Measurements from ENCODE around the gene C4orf50.

Gene C4orf50

GRCh38 chr4:5979981-5980380 is 38.2 kb downstream of the C4orf50 start:
- no peak overlapping the region for H3K27ac ChIP-seq
- ChIA-PET CTCF (interaction anchor here (0.6 kb wide), 1 partner anchor 9 kb away, joined by 4 read pairs; no protein-coding TSS in a partner anchor), POLR2A (ENCODE audit: low non-redundant PET) (no interaction called here)
- peak; percentile 9 for DNase-seq (ENCODE audit: low spot score)
- TF ChIP-seq, protein P1, sequence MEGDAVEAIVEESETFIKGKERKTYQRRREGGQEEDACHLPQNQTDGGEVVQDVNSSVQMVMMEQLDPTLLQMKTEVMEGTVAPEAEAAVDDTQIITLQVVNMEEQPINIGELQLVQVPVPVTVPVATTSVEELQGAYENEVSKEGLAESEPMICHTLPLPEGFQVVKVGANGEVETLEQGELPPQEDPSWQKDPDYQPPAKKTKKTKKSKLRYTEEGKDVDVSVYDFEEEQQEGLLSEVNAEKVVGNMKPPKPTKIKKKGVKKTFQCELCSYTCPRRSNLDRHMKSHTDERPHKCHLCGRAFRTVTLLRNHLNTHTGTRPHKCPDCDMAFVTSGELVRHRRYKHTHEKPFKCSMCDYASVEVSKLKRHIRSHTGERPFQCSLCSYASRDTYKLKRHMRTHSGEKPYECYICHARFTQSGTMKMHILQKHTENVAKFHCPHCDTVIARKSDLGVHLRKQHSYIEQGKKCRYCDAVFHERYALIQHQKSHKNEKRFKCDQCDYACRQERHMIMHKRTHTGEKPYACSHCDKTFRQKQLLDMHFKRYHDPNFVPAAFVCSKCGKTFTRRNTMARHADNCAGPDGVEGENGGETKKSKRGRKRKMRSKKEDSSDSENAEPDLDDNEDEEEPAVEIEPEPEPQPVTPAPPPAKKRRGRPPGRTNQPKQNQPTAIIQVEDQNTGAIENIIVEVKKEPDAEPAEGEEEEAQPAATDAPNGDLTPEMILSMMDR (conservative IDR thresholded peaks at IDR 0.05; ENCODE audit: low read depth) = no peak

DNA sequence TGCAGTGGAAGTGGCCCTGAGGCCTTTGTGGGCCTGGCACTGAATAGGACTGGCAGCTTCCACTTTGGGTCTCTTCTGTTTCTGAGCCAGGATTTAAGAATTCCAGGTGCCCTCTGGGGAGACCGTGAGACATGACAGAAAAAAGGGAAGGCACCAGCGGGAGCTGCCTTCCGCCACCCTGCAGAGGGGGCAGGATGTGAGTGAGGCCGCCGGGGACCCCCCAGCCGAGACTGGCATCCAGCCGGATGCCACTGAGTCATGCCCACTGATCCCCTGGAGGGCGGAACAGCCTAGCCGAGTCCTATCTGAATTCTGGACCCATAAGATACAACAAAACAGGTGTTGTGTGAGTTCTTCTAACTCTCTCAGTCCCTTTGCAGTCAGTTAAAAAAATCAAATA is 41.3 kb downstream of the C4orf50 start:
- TF ChIP-seq, protein P1 (conservative IDR thresholded peaks at IDR 0.05; ENCODE audit: low read depth) = no peak
- POLR2A ChIA-PET (ENCODE audit: low non-redundant PET) = no interaction called here
- no peak overlapping the region for H3K27ac ChIP-seq
- no peak for DNase-seq (ENCODE audit: low spot score)
- CTCF ChIA-PET = no interaction called here

- DNase-seq (ENCODE audit: low spot score) = no peak
- TF ChIP-seq, protein P1 (conservative IDR thresholded peaks at IDR 0.05; ENCODE audit: low read depth) = no peak
- CTCF ChIA-PET = interaction anchor here (1.1 kb wide), 1 partner anchor 25 kb away, joined by 3 read pairs; no protein-coding TSS in a partner anchor
- no peak overlapping the region for H3K27ac ChIP-seq
- POLR2A ChIA-PET (ENCODE audit: low non-redundant PET) = no interaction called here
Measured at GRCh38 chr4:5976431-5976830, 41.8 kb downstream of the C4orf50 start.

DNA sequence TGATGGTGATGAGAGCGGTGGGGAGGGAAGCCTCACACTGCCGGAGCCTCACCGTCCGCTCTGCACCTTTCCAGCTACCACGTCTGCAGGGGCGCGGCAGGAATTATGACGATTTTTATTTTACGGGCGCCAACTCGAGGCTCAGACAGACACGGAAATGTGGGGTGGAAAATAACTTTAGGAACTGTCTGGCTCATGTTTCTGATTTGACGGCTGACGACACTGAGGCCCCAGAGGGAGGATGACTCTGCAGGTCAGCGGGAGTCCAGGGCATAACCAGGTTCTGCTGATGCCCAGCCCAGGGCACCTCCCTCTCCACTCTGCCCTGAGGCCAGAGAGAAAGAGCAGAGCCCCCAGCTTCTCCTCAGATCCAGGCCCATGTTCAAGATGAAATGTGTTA is 43.9 kb downstream of the C4orf50 start:
- no peak overlapping the region for H3K27ac ChIP-seq
- ChIA-PET POLR2A (ENCODE audit: low non-redundant PET) (no interaction called here), CTCF (interaction anchor here (0.6 kb wide), 1 partner anchor 331 kb away, joined by 6 read pairs; no protein-coding TSS in a partner anchor)
- DNase-seq (ENCODE audit: low spot score) = no peak
- TF ChIP-seq, protein P1 (conservative IDR thresholded peaks at IDR 0.05; ENCODE audit: low read depth) = no peak

- no peak overlapping the region for H3K27ac ChIP-seq
- ChIA-PET CTCF (interaction anchor here (0.6 to 0.8 kb wide), 2 partner anchors 25 to 332 kb away, joined by 5 to 6 read pairs; no protein-coding TSS in a partner anchor), POLR2A (ENCODE audit: low non-redundant PET) (no interaction called here)
- DNase-seq (ENCODE audit: low spot score) = no peak
- TF ChIP-seq, protein P1 (conservative IDR thresholded peaks at IDR 0.05; ENCODE audit: low read depth) = no peak
Measured at GRCh38 chr4:5973486-5974220, 44.6 kb downstream of the C4orf50 start.

GRCh38 chr4:5973033-5973432 is 45.2 kb downstream of the C4orf50 start:
- H3K27ac ChIP-seq = no peak overlapping the region
- DNase-seq (ENCODE audit: low spot score) = no peak
- ChIA-PET POLR2A (ENCODE audit: low non-redundant PET) (no interaction called here), CTCF (interaction anchor here (0.8 kb wide), 1 partner anchor 25 kb away, joined by 5 read pairs; no protein-coding TSS in a partner anchor)
- TF ChIP-seq, protein P1 (conservative IDR thresholded peaks at IDR 0.05; ENCODE audit: low read depth) = no peak
